Measurements from ENCODE around the gene ADK. TPM values are rescaled to one million over a fixed set of nuclear protein-coding genes. Genes with fewer than 3 reads are reported as not detected.
A peak's percentile ranks its signal among the peaks of the same experiment; 100 is the strongest.

Gene ADK
- total and polyA plus RNA-seq, 2 of the 4 experiments (the other 2 are of a cell fraction): 30.6 to 40.9 TPM

DNA sequence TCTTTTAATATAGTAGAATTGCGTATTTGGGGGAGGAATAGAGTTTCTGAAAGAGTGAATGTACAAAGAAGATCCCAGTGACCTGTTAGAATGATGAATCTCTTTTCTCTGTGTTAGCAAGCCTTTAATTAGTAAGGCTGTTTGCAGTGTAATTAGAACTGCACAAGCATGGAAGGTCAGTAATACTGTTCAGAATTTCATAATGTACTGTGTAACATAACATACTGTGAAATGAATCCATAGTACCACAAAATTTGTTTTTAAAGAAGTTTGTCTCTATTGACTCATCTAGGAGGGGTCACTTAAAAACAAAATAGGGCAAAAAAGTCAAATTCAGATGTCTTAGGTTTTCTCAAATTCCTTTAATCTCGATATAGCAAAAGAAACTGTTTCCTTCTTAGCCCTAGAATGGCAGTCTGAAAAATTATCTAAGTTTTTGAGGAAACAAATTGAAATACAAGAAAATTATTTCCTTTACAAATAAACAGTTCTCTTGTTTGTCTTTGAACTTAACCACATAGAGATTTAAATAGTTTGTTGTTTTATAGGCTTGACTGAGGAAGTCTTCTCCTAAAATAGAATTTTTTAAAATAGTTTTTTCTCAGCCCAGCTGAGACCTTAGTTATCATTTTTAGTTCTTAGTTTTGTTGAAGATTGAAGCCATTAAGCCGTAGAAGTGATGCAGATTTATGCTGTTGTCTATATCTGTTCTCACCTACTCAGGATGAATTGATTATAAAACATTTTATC lies 12.5 kb downstream of the ADK start:
- in situ Hi-C loops (cut with MboI; ENCODE audit: low sequenced_read_pairs): no loop called here
- H3K4me2 ChIP-seq (ENCODE audit: low read depth, low read length): peak overlapping the region; percentile 53

More for the DNA sequence above, 12.5 kb downstream of the ADK start:
- H2BK15ac ChIP-seq (ENCODE audit: low read depth, low read length): no peak overlapping the region
- H2BK20ac ChIP-seq (ENCODE audit: low read depth, low read length): no peak overlapping the region
- intact Hi-C loops (cut with micrococcal nuclease) (no loop called here), dilution Hi-C loops (cut with HindIII; ENCODE audit: low sequenced_read_pairs, unreplicated experiment) (no loop called here)
- no peak overlapping the region for H3K27ac ChIP-seq (ENCODE audit: insufficient read depth, low read length)
- no peaks in the 10 kb centered on the region for H3K36me3 ChIP-seq (ENCODE audit: control insufficient read depth, insufficient read depth, low read length)
- peaks cover 8% of the 10 kb centered on the region; the same call in 1 of the 2 replicates for H3K9me1 ChIP-seq (ENCODE audit: insufficient read depth, low read length)
- ChIA-PET POLR2A (ENCODE audit: unreplicated experiment) (no interaction called here), CTCF (no interaction called here)
- H3K4ac ChIP-seq (ENCODE audit: low read depth, low read length): no peak overlapping the region
- H3K4me3 ChIP-seq (ENCODE audit: insufficient read depth, low read depth, low read length): no peak overlapping the region
- H3K27me3 ChIP-seq (ENCODE audit: control insufficient read depth, insufficient read depth, low read length): no peaks in the 10 kb centered on the region
- no peak overlapping the region for H4K5ac ChIP-seq (ENCODE audit: low read depth, low read length)
- no peak overlapping the region for H2AK5ac ChIP-seq (ENCODE audit: low read depth, low read length)
- H3K18ac ChIP-seq (ENCODE audit: low read depth, low read length): no peak overlapping the region
- TF ChIP-seq, protein P1, sequence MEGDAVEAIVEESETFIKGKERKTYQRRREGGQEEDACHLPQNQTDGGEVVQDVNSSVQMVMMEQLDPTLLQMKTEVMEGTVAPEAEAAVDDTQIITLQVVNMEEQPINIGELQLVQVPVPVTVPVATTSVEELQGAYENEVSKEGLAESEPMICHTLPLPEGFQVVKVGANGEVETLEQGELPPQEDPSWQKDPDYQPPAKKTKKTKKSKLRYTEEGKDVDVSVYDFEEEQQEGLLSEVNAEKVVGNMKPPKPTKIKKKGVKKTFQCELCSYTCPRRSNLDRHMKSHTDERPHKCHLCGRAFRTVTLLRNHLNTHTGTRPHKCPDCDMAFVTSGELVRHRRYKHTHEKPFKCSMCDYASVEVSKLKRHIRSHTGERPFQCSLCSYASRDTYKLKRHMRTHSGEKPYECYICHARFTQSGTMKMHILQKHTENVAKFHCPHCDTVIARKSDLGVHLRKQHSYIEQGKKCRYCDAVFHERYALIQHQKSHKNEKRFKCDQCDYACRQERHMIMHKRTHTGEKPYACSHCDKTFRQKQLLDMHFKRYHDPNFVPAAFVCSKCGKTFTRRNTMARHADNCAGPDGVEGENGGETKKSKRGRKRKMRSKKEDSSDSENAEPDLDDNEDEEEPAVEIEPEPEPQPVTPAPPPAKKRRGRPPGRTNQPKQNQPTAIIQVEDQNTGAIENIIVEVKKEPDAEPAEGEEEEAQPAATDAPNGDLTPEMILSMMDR (conservative IDR thresholded peaks at IDR 0.05; ENCODE audit: low read depth, low read length): no peak
- TF ChIP-seq, protein P2, sequence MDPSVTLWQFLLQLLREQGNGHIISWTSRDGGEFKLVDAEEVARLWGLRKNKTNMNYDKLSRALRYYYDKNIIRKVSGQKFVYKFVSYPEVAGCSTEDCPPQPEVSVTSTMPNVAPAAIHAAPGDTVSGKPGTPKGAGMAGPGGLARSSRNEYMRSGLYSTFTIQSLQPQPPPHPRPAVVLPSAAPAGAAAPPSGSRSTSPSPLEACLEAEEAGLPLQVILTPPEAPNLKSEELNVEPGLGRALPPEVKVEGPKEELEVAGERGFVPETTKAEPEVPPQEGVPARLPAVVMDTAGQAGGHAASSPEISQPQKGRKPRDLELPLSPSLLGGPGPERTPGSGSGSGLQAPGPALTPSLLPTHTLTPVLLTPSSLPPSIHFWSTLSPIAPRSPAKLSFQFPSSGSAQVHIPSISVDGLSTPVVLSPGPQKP (IDR thresholded peaks at IDR 0.05; ENCODE audit: borderline replicate concordance, low read depth, low read length): no peak
- no peak for TF ChIP-seq RFX5 (IDR thresholded peaks at IDR 0.05; ENCODE audit: low read depth, low read length)
- TF ChIP-seq, protein P3, sequence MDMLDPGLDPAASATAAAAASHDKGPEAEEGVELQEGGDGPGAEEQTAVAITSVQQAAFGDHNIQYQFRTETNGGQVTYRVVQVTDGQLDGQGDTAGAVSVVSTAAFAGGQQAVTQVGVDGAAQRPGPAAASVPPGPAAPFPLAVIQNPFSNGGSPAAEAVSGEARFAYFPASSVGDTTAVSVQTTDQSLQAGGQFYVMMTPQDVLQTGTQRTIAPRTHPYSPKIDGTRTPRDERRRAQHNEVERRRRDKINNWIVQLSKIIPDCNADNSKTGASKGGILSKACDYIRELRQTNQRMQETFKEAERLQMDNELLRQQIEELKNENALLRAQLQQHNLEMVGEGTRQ (IDR thresholded peaks at IDR 0.05; ENCODE audit: low read depth, low read length): no peak
- no peak for TF ChIP-seq MAFK (IDR thresholded peaks at IDR 0.05; ENCODE audit: low read depth, low read length)
- no peak for TF ChIP-seq CEBPB (IDR thresholded peaks at IDR 0.05; ENCODE audit: low read depth, low read length)
- no peak for TF ChIP-seq POLR2A (IDR thresholded peaks at IDR 0.05; ENCODE audit: low read depth, low read length)
- TF ChIP-seq CHD1 (IDR thresholded peaks at IDR 0.05; ENCODE audit: low read depth, low read length): no peak
- no peak for TF ChIP-seq MAZ (IDR thresholded peaks at IDR 0.05; ENCODE audit: borderline replicate concordance, low read depth, low read length)
- TF ChIP-seq NFE2L2 (IDR thresholded peaks at IDR 0.05; ENCODE audit: low read depth, low read length): no peak
- H3K79me1 ChIP-seq (ENCODE audit: low read depth in 1 of 2, low read length in 2 of 2): peaks cover 9 to 18% of the 10 kb centered on the region in 2 experiments; a peak in 3 of 4 replicates
- no peak overlapping the region for H2AK9ac ChIP-seq (replicated peaks; ENCODE audit: low read depth, low read length, poor library complexity)
- no peak overlapping the region for H2AFZ ChIP-seq (replicated peaks; ENCODE audit: low read length, poor library complexity)
- H3K14ac ChIP-seq (replicated peaks; ENCODE audit: low read depth, low read length): no peak overlapping the region
- no peak overlapping the region for H2BK120ac ChIP-seq (ENCODE audit: low read depth, low read length)
- no peak overlapping the region for H2BK5ac ChIP-seq (ENCODE audit: low read depth, low read length, poor library complexity, severe bottlenecking)
- ATAC-seq (ENCODE audit: low read depth): peak; percentile 48
- H4K8ac ChIP-seq (ENCODE audit: low read depth in 2 of 2, low read length in 2 of 2): no peak overlapping the region
- no peak overlapping the region for H4K91ac ChIP-seq (ENCODE audit: insufficient read depth, low read depth, low read length)
- no peaks in the 10 kb centered on the region for H3K9me3 ChIP-seq (ENCODE audit: control insufficient read depth, insufficient read depth, low read length)
- no TSS peak for BruUV-seq (replicated peaks)
- peaks cover 4% of the 10 kb centered on the region; the same call in 1 of the 2 replicates for H3K4me1 ChIP-seq (ENCODE audit: control insufficient read depth, insufficient read depth, low read length)
- WGBS, 2 experiments (ENCODE audit: extremely low coverage in 2 of 2, insufficient read length in 1 of 2): no CpG with 5 or more reads among the region's 3 CpGs
- H4K20me1 ChIP-seq (ENCODE audit: insufficient read depth, low read length): no peaks in the 10 kb centered on the region
- no peak for DNase-seq
- no peak overlapping the region for H3K23ac ChIP-seq (ENCODE audit: low read depth, low read length)
- no peak overlapping the region for H3K56ac ChIP-seq (ENCODE audit: extremely low read depth, insufficient read depth, low read length)
- no peak overlapping the region for H3K9ac ChIP-seq (ENCODE audit: low read depth, low read length)

All from IMR-90 (cell line).